H7 (cell line): ENCODE data around the gene NUP35. TPM values are rescaled to one million over a fixed set of nuclear protein-coding genes. Genes with fewer than 3 reads are reported as not detected.

Source experiments
- DNase-seq: peaks from one replicate; pipeline ENCODE4 v3.0.0; 2012
- H3K27me3 ChIP-seq: 2 replicates; pipeline ENCODE4 v1.6.0; 2011; ENCODE audit warnings: mild to moderate bottlenecking, low read length; ENCODE audit not compliant: control insufficient read depth, insufficient read depth
- H3K36me3 ChIP-seq: replicated peaks from 2 replicates; pipeline ENCODE4 v1.5.1; 2011; ENCODE audit warnings: low read length; ENCODE audit not compliant: control insufficient read depth, insufficient read depth
- H3K4me3 ChIP-seq: 2 replicates; pipeline ENCODE4 v1.5.1; 2011; ENCODE audit warnings: low read depth, mild to moderate bottlenecking, control low read depth, low read length, moderate library complexity; ENCODE audit not compliant: insufficient read depth
- total RNA-seq: library from RNA; depleted of rRNA; stranded (reverse); fragments of >200 nt; shearing (Covaris generic); gene quantifications from 2 replicates; pipeline ENCODE4 v1.2.3, GENCODE V29; 2014; rRNA removed

NUP35 gene, protein sequence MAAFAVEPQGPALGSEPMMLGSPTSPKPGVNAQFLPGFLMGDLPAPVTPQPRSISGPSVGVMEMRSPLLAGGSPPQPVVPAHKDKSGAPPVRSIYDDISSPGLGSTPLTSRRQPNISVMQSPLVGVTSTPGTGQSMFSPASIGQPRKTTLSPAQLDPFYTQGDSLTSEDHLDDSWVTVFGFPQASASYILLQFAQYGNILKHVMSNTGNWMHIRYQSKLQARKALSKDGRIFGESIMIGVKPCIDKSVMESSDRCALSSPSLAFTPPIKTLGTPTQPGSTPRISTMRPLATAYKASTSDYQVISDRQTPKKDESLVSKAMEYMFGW
- total RNA-seq, result 33.4 and 38.4 TPM in 2 replicates

DNA sequence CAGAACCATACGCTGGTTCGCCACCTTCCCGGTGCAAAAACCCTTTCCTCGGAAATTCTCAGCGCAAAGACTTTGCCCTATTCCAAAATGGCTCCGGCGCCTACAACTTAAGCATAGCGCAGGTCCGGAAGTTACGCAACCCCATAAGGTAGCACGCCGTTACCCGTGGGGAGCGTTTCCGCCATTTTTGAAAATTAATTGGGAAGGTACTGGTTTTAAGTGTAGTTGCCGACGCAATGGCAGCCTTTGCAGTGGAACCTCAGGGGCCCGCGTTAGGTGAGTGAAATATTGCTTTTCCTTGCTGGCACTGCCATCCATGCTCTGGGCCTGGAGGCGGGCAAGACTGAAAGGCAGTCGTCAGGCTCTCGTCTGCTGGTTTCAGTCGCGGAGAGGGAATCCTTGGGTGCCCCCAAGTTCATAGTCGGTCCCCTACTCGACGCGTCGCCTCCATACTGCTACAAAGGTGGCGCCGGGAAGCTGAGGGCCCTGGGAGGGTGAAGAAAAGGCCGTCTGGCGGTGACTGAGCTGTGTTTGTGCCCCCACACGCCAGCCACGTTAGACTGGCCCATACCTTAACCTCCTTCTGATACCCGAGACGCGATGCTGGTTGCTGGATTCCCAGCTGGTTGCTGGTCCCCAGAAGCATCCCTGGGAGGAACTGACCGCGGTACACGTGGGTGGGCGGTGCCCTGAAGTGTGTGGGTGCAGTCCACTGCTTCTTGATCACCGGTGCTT lies at the start of gene NUP35:
NUP35 (plus strand) TSS at position 222 of the 735 bp plus-strand sequence; CDS start at position 237, 15 bp downstream.
- peak; percentile 69 for DNase-seq
- H3K36me3 ChIP-seq, result no peaks in the 10 kb centered on the region
- H3K4me3 ChIP-seq, result peak within 1 kb of the TSS; percentile 82
- H3K27me3 ChIP-seq, result no peaks in the 10 kb centered on the region

GRCh38 chr2:183078163-183078463 lies 46.1 kb upstream of the NUP35 start:
- H3K4me3 ChIP-seq, result peak overlapping the region; percentile 51
- H3K36me3 ChIP-seq, result no peaks in the 10 kb centered on the region
- DNase-seq, result peak; percentile 66
- H3K27me3 ChIP-seq, result no peaks in the 10 kb centered on the region

GRCh38 chr2:183078464-183079138 lies 45.6 kb upstream of the NUP35 start, which contains the start of gene DUSP19:
TSS of gene DUSP19 (plus strand) at chr2:183078747. CDS start at chr2:183078934, 187 bp downstream.
- peak; percentile 82 for DNase-seq
- H3K36me3 ChIP-seq, result no peaks in the 10 kb centered on the region
- H3K27me3 ChIP-seq, result no peaks in the 10 kb centered on the region
- H3K4me3 ChIP-seq, result peak within 1 kb of the TSS; percentile 51

- Histone ChIP-seq H3K27me3 (no peaks in the 10 kb centered on the region), H3K4me3 (peak overlapping the region; percentile 51), H3K36me3 (no peaks in the 10 kb centered on the region)
- DNase-seq, result no peak
These were observed 45.0 kb upstream of the NUP35 start for GRCh38 chr2:183079139-183079775.

DNA sequence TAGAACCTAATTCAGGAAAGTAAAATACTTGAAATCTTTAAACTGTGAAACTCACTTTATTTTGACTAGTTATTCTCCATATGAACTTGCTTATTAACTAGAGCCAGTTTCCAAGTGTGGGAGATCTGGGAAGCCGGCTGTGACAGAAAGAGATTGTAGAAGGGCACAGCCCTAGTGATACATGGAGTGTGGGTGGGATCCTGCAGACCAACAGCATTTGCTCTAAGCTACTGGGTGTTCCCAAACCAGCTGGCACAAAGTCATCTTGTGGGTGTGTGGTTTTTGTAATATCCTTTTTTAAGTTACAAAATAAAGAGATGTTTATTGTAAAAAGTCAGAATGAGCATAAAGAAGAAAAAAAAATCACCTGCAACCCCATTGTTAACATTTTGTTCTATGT lies 42.3 kb upstream of the NUP35 start:
- Histone ChIP-seq H3K4me3 (no peak overlapping the region), H3K36me3 (no peaks in the 10 kb centered on the region), H3K27me3 (no peaks in the 10 kb centered on the region)
- DNase-seq, result no peak

- no peaks in the 10 kb centered on the region for H3K27me3 ChIP-seq
- no peak for DNase-seq
- H3K36me3 ChIP-seq, result no peaks in the 10 kb centered on the region
- H3K4me3 ChIP-seq, result no peak overlapping the region
These were observed 36.2 kb upstream of the NUP35 start for GRCh38 chr2:183088061-183088460.

DNA sequence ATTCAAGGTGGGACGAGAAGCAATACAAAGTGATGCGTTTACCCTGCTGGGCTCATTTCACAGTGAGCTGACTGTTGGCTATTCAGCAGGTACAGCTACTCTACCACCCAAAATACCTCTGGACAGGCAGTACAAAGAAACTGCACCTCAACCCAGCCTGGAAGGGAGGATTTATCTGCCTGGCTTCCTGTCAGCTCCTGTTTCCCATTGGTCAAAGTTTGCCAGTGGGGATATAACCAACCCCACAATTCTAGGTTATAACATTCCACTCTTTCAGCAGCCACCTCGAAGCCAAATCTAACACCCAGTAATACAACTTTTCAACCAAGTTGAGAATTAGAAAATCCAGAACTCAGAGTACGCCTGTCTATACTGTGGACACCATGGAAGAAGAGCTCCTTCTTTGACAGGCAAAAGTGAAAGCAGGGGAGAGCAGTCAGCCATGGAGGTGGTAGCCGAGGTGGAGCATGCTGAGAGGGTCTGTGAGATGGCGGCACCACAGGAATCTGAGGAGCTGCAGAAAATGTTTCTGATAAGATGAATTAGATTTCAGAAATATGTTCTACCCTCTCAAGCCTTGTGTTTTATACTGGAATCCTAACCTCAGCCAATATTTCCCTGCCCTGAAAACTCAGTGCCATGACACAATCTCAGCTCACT lies 34.9 kb upstream of the NUP35 start:
- no peaks in the 10 kb centered on the region for H3K27me3 ChIP-seq
- H3K36me3 ChIP-seq, result no peaks in the 10 kb centered on the region
- H3K4me3 ChIP-seq, result no peak overlapping the region
- DNase-seq, result no peak

DNA sequence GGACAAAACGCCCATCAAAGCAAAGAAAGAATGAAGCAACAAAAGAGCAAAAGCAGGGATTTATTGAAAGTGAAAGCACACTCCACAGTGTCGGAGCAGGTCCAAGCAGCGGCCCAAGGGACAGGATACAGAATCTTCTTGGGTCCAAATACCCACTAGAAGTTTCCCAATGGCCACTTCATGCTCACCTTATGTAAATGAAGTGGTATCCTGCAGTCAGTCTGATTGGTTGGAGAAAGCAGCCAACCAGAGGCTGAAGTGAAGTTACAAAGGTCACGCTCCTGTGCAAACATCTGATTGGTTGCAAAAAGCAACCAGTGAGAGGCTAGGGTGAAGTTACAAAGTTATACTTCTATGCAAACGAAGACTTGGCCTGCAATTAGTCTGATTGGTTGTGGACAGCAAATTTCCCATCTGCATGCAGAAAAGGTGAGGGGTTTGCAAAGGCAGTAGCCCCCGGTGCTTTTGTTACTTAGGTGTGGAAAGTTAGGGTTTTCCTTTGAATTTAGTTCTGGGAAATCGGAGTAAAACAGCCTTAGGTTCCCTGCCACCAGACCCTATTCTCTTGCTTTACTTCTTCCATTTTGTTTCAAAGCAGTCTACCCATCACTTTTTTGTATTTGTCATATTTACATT lies 32.8 kb upstream of the NUP35 start:
- Histone ChIP-seq H3K36me3 (no peaks in the 10 kb centered on the region), H3K27me3 (no peaks in the 10 kb centered on the region), H3K4me3 (no peak overlapping the region)
- DNase-seq, result no peak

- Histone ChIP-seq H3K36me3 (no peaks in the 10 kb centered on the region), H3K27me3 (no peaks in the 10 kb centered on the region), H3K4me3 (no peak overlapping the region)
- no peak for DNase-seq
These were observed 32.3 kb upstream of the NUP35 start for GRCh38 chr2:183091954-183092345.

DNA sequence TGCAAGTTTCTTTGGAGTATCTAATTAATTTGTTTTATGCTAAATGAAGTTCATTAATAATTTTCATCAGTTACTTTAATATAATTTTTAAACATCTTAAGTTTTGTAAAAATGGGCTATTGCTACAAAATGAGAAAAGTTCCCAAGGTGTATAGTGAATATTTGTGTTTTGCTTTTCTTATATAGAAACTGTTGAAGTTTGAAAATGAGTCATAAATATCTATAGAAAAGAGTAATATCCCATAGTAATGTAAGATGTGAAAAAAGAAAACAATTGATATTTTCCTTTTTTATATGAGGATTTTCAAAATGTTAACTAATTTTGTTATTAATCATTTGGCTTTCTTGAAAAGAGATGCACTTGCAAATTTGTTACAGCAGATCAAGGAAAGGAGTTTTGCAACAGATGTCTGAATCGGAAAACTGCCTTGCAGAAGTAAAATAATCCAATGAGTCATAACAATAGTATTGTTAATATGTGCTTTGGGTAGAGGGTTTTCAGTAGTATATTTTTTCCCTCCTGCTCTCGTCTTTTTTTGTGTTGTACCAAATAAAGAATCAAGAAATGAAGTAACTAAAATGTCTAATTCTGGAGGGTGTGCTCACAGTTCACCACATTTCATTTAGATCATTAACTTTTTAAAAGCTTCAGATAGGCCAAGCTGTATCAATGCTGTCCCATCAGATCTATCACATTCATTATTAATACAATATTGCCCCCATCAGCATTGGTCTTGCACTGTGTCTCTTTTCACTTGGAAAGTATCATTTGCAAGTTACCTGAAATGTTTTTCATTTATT lies 30.2 kb upstream of the NUP35 start:
- Histone ChIP-seq H3K4me3 (no peak overlapping the region), H3K36me3 (no peaks in the 10 kb centered on the region), H3K27me3 (no peaks in the 10 kb centered on the region)
- DNase-seq, result no peak

- no peak for DNase-seq
- Histone ChIP-seq H3K36me3 (no peaks in the 10 kb centered on the region), H3K4me3 (no peak overlapping the region), H3K27me3 (no peaks in the 10 kb centered on the region)
These were observed 18.7 kb upstream of the NUP35 start for GRCh38 chr2:183105402-183106134.

- Histone ChIP-seq H3K27me3 (no peaks in the 10 kb centered on the region), H3K4me3 (no peak overlapping the region), H3K36me3 (no peaks in the 10 kb centered on the region)
- no peak for DNase-seq
These were observed 11.7 kb upstream of the NUP35 start for GRCh38 chr2:183112577-183112976.

GRCh38 chr2:183113630-183114029 lies 10.6 kb upstream of the NUP35 start:
- Histone ChIP-seq H3K36me3 (no peaks in the 10 kb centered on the region), H3K27me3 (no peaks in the 10 kb centered on the region), H3K4me3 (no peak overlapping the region)
- no peak for DNase-seq
